SH-SY5Y (cell line): Measurements from ENCODE around the gene TMX4.

Experiments
- GATA2 ChIP-seq: IDR thresholded peaks from 2 replicates; pipeline ENCODE4 v1.6.1; 2011; ENCODE audit warnings: mild to moderate bottlenecking, low read depth, low read length
- GATA3 ChIP-seq: IDR thresholded peaks from 2 replicates; pipeline ENCODE4 v1.6.1; 2011; ENCODE audit warnings: low read depth, mild to moderate bottlenecking, low read length, moderate library complexity

DNA sequence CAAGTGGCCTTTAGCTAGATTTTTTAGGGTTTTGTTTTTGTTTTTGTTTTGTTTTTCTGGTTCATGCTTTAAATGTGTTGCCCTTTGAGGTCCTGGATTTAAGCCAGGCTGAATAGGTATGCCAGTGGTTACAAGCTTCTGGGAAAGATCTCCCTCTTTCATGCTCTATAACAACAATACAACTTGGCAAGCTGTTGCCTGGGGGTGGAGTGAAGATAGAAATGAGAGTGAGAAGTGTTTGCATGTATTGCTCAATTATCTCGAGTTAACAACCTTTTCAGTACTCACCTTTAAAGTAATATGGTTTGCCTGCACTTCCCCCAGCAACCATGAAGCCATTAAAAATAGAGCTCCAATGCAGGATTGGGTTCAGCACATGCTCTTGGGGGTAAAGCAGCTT lies 60.1 kb downstream of the TMX4 start:
- TF ChIP-seq GATA2 (no peak), GATA3 (no peak)
